Measurements from ENCODE around the gene CLEC4M.
"Not testable (repeated sequence)": the region's sequence is repeated elsewhere in the genome, so short reads cannot be mapped to it uniquely, and the experiment has no call there.

Gene CLEC4M

GRCh38 chr19:7742575-7742974, 20.5 kb upstream of the CLEC4M start:
- no peak for DNase-seq (ENCODE audit: low read depth in 2 of 2)

- DNase-seq (ENCODE audit: low read depth in 2 of 2) = no peak
These were observed 20.1 kb upstream of the CLEC4M start for GRCh38 chr19:7742991-7743390.

- peak in 1 of 2 donors; percentile 10 for DNase-seq (ENCODE audit: low read depth in 2 of 2)
These were observed 19.6 kb upstream of the CLEC4M start for GRCh38 chr19:7743425-7743841.

GRCh38 chr19:7744199-7744786, 18.8 kb upstream of the CLEC4M start:
- no peak for DNase-seq (ENCODE audit: low read depth in 2 of 2)

GRCh38 chr19:7744871-7745650, 18.0 kb upstream of the CLEC4M start:
- DNase-seq (ENCODE audit: low read depth in 2 of 2) = no peak

- not testable (repeated sequence) for DNase-seq (ENCODE audit: low read depth in 2 of 2)
These were observed 16.7 kb upstream of the CLEC4M start for GRCh38 chr19:7746306-7746705.

DNA sequence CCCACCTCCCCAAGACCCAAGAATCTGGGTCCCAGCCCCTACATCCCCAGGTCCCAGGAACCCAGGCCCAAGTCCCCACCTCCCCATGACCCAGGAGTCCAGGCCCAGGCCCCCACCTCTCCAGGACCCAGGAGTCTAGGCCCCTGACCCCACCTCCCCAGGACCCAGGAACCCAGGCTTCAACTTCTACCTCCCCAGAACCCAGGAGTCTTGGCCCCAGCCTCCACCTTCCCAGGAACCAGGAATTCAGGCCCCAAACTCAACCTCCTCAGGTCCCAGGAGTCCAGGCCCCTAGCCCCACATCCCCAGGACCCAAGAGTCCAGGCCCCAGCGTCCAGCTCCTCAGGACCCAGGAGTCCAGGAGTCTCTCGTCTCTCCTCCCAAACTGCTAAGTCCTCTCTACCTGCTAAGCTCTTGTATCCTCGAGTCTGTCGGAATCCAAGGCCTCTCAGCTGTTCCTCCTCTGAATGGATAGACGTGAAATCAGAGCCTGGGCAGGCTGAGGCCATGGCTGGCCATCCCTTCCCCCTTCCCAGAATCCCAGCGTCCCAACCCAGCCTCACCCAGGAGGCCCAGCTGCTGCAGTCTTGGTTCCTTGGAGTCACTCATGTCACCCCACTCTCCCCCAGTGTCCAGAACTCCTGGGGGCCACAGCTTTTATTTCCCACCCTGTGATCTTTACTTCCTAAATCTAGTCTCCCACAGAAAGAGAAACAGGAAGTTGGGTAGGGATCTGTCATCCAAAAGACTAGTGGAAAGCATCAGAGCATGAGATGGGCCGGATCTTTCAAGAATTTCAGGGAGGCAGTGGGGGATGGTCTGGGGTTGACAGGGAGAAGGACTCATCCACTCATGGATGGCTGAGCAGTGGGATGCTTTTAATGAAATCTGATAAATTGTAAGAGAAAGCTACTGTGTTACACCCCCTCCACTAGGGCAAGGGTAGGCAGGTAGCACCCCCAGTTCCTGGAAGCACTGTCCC, 15.8 kb upstream of the CLEC4M start, which contains the start of gene CD209:
Gene CD209 (minus strand): TSS at position 632 of the 982 bp plus-strand sequence. CDS start 23 bp downstream, at position 609.
- no peak for DNase-seq (ENCODE audit: low read depth in 2 of 2)

DNA sequence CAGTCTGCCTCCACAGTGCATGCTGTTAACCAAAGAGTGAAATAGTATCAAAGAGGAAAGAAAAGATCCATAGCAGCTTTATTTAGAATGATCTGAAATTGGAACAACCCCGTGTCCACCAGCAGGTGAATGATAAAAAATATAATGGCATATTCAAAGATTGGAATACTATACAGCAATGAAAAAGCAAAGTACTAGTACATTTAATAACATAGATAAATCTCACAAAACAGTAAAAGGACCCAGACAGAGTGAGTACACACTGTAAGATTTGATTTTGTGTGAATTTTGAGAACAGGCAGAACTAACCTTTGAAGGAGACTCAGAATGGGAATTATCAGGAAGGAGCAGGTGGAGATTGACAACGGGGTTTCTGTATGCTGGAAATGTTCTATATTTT, 14.9 kb upstream of the CLEC4M start:
- DNase-seq (ENCODE audit: low read depth in 2 of 2) = no peak

GRCh38 chr19:7748756-7749155, 14.3 kb upstream of the CLEC4M start:
- DNase-seq (ENCODE audit: low read depth in 2 of 2) = no peak

DNA sequence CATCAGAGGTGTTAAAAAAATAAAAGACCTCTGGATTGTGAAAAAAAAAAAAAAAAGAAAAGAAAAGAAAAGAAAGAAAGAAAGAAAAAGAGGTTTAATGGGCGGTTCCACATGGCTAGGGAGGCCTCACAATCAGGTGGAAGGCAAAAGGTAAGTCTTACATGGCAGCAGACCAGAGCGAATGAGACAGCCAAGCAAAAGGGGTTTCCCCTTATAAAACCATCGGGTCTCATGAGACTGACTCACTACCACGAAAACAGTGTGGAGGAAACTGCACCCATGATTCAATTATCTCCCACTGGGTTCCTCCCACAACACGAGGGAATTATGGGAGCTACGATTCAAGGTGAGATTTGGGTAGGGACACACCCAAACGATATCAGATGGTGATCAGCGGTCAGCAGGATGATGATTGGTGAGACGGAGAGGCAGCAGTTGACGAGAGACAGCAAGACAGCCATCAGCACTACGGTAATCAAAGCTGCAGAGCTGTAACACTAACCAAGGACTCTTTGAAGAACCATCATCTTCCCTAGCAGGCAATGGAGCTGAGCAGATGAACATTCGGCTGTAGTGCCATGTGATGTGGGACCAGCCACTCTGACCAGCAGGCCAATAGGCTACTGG, 11.8 kb upstream of the CLEC4M start:
- peak in 1 of 2 donors; percentile 38 for DNase-seq (ENCODE audit: low read depth in 2 of 2)

- DNase-seq (ENCODE audit: low read depth in 2 of 2) = no peak
These were observed 6.8 kb upstream of the CLEC4M start for GRCh38 chr19:7756258-7756657.

DNA sequence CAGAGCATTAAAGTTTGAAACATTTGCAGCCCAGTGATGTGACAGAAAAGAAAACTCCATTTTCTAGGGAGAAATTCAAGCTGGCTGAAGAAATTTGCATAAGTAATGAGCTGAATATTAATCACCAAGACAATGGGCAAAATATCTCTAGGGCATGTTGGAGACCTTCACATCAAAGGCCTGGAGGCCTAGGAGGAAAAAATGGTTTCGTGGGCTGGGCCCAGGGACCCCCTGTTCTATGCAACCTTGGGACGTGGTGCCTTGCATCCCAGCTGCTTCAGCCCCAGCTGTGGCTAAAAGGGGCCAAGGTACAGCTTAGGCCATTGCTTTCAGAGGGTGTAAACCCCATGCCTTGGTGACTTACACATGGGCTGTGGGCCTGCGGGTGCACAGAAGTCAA, 5.7 kb upstream of the CLEC4M start:
- no peak for DNase-seq (ENCODE audit: low read depth in 2 of 2)

DNA sequence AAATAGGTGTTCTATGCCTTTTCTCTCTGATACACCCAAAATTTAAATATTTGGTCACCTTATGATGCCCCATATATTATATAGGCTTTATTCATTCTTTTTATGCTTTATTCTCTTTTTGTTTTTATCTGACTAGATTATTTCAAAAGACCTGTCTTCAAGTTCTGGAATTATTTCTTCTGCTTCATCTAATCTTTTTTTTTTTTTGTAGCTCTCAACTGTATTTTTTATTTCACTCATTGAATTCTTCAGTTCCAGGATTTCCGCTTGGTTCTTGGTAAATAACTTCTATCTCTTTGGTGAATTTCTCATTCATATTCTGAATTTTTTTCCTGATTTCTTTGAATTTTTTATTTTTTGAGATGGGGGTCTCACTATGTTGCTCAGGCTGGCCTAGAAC, 3.9 kb upstream of the CLEC4M start:
- DNase-seq (ENCODE audit: low read depth in 2 of 2) = no peak

DNA sequence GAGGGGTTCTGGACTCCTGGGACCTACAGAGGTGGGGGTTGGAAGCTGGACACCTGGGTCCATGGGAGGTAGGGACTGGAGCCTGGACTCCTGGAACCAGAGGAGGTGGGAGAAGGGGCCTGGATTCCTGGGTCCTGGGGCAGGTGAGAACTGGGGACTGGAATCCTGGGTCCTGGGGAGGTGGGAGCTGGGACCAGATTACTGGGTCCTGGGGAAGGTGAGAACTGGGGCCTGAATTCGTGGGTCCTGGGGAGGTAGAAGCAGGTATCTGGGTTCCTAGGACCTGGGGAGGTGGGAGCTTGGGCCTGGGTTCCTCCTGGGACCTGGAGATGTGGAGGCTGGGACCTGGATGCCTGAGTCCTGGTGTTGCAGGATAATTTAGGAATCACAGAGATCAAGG, 653 bp downstream of the CLEC4M start:
- no peak for DNase-seq (ENCODE audit: low read depth in 2 of 2)

DNA sequence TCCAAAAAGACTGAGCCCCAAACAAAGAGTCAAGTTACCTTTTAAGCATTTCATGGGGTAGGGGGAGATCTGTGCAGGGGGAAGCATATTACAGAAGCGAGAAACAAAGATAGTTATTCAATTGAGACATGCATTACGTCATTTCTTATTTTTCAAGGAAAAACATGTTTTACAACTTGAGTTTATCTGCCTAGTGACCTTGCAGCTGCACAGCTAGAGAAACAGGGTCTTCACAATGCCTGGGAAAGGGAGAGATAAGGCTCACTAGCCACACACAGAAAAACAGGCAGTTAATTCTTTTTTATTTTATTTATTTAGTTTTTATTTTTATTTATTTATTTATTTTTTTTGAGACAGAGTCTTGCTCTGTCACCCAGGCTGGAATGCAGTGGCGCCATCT, 1.1 kb downstream of the CLEC4M start:
- DNase-seq (ENCODE audit: low read depth in 2 of 2) = not testable (repeated sequence)

GRCh38 chr19:7765043-7765442, 2.0 kb downstream of the CLEC4M start:
- DNase-seq (ENCODE audit: low read depth in 2 of 2) = not testable (repeated sequence)

GRCh38 chr19:7766535-7766934, 3.5 kb downstream of the CLEC4M start:
- DNase-seq (ENCODE audit: low read depth in 2 of 2) = no peak

DNA sequence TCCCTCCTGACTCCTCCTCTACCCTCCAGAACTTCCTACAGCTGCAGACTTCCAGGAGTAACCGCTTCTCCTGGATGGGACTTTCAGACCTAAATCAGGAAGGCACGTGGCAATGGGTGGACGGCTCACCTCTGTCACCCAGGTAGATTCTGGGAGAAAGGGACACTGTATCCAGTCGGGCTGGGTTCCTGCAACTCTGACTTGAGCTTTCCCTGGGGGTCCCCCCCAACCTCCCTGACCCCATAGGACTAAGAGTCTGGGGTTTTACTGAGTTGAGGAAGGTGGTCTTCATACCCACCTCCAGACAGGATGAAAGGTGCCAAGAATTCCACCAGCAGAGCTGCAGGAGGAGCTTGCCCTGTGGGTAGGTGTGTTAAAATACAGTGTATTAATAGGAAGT, 4.4 kb downstream of the CLEC4M start:
- no peak for DNase-seq (ENCODE audit: low read depth in 2 of 2)

- no peak for DNase-seq (ENCODE audit: low read depth in 2 of 2)
These were observed 6.1 kb downstream of the CLEC4M start for GRCh38 chr19:7769171-7769570.

GRCh38 chr19:7771072-7771471, 8.0 kb downstream of the CLEC4M start:
- no peak for DNase-seq (ENCODE audit: low read depth in 2 of 2)

DNA sequence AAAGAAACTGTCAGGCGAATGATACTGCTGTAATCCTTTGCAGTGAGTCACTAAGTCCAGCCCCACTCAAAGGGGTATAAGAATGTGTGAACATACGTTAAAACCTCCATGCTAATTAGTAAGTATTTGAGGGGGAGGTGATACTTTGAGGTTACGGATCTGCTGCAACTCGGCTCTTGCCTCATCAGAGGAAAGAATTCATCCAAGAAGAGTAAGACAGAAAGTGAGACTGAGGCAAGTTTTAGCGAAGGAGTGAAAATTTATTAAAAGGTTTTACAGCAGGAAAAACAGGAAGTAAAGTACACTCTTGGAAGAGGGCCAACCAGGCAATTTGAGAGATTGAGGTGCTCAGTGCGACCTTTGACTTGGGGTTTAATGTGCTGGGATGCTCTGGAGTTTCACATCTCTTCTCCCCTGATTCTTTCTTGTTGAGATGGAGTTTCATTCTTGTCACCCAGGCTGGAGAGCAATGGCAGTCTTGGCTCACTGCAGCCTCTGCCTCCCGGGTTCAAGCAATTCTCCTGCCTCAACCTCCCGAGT, 9.8 kb downstream of the CLEC4M start:
- peak in 1 of 2 donors; percentile 13 for DNase-seq (ENCODE audit: low read depth in 2 of 2)

Data from stimulated activated CD8-positive, alpha-beta memory T cell treated with anti-CD3 and anti-CD28 coated beads, Interleukin-15, amount 100 ng/mL, for 4 hours (primary cell).